GM12874 (cell line): ENCODE measurements around the gene KMT2D.

Experiments used
- CTCF ChIP-seq: IDR thresholded peaks from 2 replicates; pipeline ENCODE4 v1.5.1; 2011; ENCODE audit warnings: low read depth, mild to moderate bottlenecking, control low read depth, low read length, moderate library complexity; ENCODE audit not compliant: insufficient read depth

Gene KMT2D

GRCh38 chr12:49055092-49055491 lies 5.5 kb downstream of the KMT2D start:
- TF ChIP-seq CTCF, result no peak

- TF ChIP-seq CTCF, result no peak
Observed at GRCh38 chr12:49054524-49054923, 6.1 kb downstream of the KMT2D start.

- no peak for TF ChIP-seq CTCF
Observed at GRCh38 chr12:49054096-49054495, 6.5 kb downstream of the KMT2D start.

GRCh38 chr12:49052451-49053208 lies 8.0 kb downstream of the KMT2D start:
- TF ChIP-seq CTCF, result no peak

GRCh38 chr12:49051777-49052438 lies 8.7 kb downstream of the KMT2D start:
- no peak for TF ChIP-seq CTCF

GRCh38 chr12:49051373-49051764 lies 9.2 kb downstream of the KMT2D start:
- TF ChIP-seq CTCF, result no peak

- TF ChIP-seq CTCF, result no peak
Observed at GRCh38 chr12:49050507-49051372, 9.9 kb downstream of the KMT2D start.
